ENCODE measurements around the gene GALNT2.

The GALNT2 gene

DNA sequence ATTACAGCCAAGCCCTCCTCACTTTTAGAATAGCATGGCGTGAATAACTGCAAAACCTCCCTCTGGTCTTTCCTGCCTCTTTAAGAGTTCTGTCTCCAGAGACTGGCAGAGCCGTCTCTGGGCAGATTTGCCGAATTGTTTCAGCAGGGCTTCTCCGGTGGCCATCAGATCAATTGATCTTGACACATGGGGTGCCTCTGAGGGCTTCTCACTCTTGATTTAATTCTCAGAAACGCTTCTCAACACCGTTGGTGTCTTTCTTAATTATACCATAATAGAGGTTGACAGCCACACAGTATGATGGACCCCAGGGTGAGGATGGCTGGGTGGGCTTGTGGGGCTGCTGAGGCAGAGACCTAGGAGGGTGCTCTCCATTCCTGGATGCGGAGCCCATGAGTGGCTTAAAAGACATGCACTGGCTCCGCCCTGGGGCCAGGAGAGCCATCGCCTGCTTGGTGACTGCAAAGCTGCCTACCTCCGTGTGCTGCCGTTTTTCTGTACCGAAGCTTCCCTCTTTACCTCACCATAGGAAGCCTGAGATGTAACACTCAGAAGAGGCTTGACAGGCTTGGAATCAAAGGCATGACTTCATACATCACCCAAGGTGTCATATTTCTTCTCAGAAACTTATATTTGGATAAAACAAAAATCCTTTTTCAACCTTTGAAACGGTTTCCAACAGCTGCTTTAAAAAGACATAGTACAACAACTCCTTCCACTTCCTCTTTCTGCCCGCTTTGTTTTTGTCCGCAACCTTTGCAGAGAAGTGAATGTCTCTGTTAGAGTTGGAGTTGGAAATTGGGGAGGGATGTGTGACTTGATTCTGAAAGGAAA lies 82.9 kb downstream of the GALNT2 start:
- no peak for DNase-seq

DNA sequence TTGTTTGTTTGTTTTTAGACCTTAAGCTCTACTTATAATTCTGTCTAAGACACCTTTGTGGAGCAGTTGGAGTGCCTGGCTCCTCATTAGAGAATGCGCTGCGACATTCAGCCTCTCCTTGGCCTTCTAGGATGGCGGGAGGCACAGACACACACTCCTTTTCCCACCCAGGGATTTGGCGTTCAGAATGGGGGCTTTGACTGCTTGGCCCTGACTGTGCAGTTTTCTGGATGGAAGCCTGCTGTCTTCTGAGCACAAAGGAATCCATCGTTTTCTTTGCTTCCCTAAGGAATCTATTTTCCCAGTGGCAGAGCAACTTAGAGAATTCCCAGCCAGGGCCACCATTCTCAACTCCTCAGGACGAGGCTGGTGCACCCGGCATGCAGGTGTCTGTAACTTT lies 83.6 kb downstream of the GALNT2 start:
- no peak for DNase-seq

DNA sequence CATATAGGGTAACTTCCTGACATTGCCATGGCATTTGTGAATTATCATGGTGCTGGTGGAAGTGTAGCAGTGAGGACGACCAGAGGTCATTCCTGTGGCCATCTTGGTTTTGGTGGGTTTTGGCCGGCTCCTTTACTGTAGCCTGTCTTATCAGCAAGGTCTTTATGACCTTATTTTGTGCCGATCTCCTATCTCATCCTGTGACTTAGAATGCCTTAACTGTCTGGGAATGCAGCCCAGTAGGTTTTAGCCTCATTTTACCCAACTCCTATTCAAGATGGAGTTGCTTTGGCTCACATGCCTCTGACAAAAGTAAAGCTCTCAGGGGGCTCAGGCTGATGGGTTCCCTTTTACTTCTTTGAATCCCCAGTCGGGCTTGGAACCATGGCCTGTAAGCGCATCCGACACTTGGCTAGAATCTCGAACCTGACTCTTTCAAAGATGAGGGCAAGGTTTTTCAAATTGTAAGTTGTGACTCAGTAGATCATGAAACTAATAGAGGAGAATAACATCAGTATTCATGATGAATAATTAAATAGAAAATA lies 85.0 kb downstream of the GALNT2 start:
- no peak for DNase-seq

DNA sequence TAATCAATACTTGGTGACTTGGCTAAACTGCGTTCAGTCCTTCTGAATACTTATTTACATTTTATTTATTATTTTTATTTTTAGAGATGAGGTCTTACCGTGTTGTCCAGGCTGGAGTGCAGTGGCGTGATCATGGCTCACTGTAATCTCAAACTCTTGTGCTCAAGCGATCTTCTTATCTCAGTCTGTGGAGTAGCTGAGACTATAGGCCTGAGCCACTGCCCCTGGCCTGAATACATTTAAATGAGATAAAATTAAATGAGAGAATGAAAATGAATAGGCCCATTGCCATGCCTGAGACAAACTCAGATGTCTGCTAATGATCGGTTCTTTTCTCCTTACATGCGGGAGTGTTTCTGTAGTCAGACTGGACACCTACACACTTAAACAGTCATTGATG lies 86.0 kb downstream of the GALNT2 start:
- DNase-seq: no peak

DNA sequence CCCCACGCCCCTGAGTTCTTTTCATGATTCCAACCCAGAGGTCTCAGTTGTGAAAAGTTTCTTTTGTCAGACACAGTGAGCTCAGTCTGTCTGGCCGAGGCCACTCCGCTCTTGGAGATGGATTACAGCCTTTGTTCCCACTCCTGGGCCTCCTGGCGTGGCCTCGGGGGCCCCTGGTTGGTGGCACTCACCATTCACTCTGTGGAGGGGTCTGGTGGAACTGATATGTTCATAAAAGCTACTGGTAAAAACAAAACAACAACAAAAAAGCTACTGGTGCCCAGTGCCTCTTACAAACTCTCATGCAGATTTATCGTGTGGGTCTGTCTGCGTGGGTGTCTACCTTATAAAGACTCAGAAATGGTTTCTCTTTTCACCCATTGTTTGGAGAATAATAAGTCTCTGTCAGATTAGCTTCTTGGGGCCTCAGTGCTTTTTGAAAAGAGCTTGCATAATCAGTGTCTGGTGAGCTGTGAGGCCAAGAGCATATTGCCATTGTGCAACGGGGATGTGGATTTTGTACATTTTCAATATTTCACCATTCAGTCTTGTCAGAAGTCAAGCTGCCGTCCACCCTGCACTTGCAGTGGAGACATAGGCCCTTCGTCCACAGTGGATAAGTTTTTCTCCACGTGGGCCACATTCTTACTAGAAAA lies 86.7 kb downstream of the GALNT2 start:
- DNase-seq: no peak

DNA sequence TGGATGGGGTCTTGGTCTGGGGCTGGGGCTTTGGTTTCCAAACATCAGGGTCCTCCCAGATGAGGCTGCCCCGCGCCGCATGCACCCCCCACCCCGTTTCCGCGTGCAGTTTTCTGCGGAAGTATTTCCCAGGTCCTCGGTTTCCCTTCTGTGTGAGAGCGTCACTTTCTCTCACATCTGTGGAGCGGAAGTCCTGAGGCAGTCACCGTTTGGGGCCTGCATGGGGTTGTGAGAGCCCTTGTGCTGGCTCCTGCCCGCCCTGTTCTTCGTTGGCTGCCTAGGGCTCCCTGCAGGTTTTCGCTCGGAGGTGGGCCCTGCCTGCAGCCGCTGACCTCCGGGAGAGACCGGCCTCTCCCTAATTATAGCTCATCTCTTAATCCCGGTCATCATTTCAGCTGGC lies 88.0 kb downstream of the GALNT2 start:
- no peak for DNase-seq

DNA sequence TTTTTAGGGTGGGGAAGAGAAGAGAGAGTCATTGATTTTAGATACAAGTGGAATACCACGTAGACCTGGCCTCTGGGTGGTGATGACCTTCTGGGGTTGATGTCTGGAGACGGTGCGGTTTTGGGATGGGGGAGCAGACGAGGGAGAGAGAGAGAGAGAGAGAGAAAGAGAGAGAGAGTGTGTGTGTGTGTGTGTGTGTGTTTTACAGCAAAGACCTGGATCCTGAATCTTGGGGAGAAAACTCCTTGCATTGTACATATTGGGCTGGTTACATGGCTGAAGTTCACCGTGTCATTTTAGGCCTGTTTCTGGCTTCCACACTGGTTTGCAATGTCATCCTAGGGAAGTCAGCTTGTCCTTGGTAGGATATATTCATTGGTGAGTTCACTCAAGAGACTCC lies 89.0 kb downstream of the GALNT2 start:
- DNase-seq: no peak

DNA sequence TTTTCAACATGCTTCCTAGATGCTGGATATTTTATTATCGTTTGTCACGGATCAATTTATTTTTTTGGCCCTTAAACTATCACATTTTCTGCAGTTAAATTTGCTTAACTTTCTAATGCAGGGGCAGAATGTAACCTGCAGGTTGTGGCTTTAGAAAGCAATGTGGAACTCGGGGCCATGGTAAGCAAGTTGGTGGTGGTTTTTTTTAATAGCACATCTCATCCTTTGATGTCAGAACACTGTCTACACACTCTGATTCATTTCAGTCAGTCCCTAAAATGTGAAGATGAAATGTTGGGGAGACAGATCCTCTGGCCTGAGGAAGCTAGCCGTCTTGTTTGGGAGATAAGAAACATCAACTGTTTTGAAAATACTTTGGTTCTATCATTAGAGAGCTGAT lies 89.5 kb downstream of the GALNT2 start:
- DNase-seq: no peak

DNA sequence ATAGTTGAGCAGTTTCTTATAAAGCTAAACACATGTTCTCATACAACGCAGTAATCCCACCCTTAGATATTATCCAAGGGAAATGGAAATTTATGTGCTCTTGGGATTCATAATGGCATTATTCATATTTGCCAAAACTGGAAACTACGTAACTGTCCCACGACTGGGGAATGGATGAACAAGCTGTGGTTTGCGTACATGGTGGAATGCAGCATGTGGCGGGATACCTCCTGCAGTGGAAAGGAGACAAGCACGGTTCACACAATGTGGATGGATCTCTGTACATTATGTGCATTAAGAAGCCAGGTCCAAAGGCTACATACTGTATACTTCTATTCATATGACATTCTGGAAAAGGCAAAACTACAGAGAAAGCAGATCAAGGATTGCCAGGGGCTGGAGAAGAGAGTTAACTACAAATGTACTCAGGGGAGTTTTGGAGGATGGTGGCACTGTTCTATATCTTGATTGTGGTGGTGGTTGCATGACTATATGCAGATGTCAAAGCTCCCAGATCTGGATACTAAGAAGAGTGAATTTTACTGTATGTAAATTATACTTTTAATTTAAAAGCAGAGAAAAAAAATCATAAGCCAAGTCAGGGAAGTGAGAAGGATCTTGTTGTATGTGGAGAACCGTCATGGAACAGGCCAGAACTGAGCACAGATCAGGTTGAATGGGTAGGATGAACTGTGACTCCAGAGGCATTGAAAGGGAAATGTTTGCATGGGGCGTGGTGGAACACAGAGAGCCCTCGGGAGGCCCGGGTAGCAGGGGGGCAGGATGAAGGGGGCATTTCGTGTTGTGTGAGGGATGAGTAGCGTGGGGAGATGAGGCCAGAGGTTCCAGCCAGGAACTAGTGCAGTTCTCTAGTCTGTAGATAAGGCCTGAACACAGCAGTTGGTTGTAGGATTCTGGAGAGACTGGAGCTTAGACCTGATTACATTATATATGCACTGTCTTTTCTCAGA lies 90.7 kb downstream of the GALNT2 start:
- DNase-seq: no peak

DNA sequence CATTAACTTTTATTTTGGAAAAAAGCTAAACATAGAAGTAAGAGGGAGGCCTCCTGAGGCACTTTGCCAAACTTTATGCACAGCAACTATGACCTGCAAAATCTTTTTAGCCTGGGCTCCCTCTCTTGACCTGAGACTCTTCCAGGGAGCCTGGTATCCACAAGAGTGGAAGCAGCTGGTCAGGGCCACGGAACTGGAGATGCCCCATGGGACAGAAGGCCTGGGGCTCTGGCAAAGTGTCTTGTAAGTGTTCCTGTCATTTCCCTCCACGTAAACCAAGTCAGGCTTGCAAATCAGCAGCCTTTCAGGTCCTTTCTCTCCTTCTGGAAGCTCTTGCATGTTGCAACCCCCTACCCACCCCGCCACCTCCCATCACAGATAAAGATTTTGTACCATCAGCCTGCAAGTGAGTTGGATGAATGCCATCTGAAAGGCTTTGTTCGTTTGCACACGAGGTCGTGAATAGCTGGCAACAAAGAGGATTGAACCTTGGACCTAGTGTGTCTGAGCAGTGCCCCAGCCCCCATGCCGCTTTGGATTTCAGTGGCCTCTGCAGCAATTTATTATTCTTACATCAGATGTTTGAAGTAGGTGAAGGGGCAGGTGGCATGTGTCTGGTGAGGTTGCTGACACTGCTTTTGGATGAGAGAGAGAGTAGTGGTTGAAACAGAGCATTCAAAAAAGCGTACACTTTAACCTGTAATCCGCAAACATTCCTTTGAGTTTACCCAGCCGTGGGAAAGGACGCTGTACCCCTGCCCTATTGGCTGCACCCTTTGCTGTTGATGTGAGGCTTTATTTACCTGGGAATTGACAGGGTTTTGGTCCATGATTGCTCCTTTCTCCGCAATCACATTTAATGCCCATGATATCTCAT lies 91.6 kb downstream of the GALNT2 start:
- DNase-seq: no peak

DNA sequence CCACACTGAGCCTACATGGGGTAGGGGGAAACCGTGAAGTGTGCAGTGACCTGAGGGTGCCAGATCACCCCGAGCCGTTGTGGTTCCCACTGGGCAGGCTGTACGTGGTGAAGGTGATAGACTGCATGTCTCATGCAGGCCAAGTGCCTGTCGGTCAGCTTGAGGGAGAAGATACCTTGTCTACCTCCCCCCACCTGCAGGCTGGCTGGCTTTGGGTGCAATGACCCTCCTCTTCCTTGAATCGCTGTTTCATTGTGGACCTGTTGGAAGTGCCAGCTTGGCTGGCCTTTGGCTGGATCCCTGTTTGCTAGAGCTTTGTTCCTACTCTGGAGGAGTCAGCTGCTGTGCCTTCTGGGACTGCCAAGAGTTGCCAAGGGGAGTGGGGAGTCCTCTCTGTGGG lies 92.5 kb downstream of the GALNT2 start:
- no peak for DNase-seq

DNA sequence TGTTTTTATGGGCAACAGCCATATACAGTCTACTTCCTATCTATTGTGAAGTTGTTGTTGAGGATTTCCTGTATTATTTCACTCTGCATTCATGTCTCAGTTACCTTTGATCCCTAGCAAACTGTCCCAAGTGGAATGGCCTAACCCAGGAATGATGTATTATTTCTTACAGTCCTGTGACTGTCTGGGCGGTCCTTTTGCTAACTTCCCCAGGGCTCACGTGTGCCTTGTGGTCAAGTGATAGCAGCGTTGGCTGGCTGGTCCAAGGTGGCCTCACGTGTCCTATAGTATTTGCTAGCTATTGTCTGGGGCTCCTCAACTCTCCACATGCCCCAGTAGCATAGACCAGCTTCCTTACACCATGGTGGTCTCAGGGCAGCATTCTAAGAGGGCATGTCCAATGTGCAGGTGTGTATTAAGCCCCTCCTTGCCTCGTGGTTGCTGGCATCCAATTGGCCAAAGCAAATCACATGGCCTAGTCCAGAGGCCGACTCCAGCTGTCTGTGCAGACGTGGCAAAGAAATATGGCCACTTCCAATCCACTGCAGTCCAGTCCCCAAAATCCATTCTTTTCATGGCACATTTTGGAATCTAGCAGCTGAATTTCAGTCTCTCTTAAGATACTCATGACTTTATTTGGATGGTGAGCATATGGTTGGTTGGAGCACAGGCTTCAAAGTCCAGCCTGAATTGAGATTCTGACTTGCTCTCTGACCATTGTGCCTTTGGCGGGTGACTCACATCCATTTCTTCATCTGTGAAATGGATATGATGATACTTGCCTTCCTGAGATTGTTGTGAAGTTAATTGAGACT lies 94.1 kb downstream of the GALNT2 start:
- no peak for DNase-seq

DNA sequence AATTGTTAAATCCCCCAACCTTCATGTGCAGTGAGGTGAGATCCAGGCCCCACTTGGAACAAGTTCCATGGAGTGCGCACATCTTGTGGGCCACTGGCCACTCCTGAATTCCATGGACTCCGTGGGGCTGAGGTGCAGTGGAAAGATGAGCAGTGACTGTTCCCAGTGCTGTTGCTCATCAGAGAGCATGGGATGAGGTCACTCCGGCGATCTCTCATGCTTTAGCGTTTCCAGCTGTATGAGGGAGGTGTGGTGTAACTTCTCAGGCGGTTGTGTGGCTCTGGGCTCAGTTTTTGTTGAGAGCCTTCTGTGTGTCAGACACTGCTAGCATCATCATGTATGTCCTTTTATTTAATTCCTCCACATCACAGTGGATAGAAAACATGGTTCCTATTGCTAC lies 96.2 kb downstream of the GALNT2 start:
- no peak for DNase-seq

DNA sequence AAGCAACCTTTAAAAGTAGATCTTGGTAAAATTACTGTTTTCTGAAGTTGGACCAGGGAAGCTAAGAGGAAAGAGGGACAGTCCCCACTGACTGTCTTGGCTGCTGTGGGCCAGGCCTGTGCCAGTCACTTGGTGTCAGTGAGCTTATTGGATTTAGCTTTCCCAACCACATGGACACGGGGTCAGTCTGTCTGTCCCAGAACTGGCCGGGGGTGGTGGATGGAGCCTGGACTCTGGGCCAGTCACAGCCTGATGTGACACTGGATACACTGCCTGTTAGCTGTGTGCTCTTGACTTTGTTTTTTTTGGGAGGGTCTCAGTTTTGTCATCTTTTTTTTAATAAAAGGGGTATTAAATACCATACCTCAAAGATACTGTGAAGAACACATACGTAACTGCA lies 96.7 kb downstream of the GALNT2 start:
- no peak for DNase-seq

DNA sequence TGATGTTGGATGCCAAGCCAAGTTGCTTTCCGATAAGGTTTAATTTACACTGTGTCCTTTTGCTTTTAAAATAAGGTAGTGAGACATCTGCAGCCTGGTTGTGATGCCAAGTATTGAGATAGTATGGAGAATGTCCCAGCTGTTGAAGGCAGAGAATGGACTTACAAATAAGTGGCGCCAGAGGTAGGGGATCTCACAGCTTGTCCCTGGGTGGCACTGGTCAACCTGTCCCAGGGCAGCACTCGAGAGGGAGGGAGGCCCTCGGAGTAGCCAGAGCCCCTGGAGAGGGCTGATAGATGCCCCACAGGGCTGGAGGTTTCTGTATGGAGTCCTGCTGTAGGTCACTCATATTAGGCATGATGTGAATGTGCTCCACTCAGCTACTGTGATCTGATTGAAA lies 98.5 kb downstream of the GALNT2 start:
- DNase-seq: no peak

DNA sequence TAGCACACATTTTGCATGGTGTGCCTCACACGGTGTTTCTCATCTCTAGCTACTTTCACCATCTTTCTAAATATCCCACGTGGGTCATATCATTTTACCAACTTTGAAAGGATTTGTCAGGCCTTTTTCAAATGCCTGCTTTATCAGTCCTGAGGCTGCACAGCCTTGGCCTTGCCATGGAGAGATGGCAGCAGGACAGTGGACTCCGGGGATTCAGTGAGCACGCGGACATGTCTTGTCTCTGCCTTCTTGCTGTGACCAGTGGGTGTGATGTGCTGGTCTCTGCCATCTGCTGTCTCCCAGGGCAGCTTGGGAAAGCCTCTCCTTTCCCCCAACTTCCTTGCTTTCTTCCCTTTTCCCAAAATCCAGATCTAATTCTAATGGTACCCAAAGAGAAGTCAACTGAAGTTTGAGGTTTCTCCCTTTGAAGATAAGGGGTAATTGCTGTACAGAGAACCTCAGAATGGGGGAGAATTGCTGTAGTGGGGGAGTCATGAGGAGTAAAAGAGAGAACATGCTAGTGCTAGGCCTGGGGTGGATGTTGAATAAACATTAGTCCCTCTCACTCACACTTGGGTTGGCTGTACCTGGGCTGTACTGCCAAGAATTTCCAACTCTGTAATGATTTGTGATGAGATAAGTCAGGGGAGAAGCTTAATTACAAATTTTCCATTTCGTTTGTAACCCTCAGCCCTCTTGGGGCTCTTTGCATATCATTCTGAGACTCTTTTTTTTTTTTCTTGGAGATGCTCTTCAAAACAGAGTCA lies 99.5 kb downstream of the GALNT2 start:
- DNase-seq: no peak

DNA sequence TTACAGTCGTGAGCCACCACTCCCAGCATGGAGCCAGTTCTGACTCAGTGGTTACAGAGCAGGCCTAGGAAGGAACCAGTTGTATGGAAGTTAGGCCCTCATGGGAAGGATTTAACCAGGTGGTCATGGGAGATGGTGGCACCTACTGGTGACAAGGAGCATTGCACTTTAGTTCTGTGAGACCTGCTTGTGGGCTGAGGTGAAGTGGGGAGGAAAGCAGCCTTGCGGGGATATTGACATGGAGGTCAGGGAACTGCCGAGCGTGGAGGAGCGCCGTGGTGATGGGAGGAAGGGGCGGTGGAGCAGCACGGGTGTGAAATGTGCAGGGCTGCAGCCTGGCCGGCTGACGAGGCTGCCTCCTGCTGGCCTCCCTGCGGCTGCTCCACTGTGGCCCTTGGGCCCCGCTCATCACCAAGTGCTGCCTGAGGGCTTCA lies 100.4 kb downstream of the GALNT2 start:
- DNase-seq: peak; percentile 8 to 13

DNA sequence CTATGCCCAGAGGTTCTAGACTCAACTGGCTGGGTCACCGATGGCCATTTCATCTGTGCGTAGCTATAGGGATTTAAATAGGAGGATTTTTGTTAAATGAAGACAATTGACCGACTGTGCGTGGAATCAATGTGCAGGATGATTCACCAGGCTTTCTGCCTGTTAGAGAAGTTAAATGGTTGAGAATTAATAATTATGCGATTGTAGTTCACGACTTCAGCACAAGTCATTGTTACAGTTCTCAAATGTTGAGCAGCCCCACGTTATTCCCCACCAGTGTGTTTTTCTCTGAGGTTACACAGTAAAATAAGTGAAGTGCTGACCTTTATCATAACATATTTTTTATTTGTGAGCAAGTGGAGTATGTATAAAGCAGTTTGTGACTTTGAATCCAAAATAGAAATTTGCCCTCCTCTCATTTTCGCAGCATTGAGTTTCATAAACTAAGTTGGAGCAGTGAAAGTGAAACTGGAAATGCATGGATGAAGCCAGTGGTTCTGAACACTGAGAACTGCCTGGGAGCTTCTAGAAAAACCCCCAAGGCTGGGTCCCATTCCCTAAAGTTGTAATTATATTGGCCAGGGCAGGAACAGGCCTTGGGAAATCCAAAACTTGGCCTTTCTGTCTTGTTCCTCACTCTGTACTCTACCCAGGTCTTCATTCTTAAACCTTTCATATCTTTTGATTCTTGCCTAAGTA lies 102.6 kb downstream of the GALNT2 start:
- DNase-seq: no peak

DNA sequence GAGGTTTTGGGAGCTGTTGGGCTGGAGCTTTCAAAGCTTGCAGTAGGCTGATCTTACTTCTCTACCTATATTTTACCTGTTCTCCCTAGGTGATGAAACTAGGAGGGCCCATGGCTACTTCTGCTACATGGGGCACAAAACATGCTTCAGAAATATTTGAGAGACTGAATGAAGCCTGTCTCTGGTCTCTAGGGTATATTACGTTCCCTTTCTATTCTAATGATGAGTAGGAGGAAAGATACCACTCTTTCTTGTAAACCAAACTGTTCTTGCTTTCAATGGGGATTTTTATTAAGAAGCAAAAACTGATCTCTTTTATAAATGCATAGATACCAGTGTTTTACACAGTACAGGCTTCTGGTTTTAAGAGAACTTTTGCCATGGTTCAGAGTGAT lies 103.1 kb downstream of the GALNT2 start:
- DNase-seq: no peak

DNA sequence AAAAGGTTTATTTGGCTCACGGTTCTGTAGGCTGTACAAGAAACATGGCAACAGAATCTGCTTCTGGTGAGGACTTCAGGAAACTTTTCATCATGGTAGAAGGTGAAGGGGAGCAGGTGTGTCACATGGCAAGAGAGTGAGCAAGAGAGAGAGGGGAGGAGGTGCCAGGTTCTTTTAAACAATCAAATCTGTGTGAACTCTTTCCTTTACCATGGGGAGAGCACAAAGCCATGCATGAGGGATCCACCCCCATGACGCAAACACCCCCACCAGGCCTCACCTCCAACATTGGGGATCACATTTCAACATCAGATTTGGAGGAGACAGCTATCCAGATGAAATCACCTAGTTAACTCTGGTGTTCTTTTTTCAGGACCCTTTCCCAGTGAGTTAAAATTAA lies 103.6 kb downstream of the GALNT2 start:
- no peak for DNase-seq

Measured in activated CD4-positive, alpha-beta T cell treated with anti-CD3 and anti-CD28 coated beads, Interleukin-2, amount 50 U/mL, for 4 hours (primary cell).